GM21723 (cell line): ENCODE measurements around the gene PWWP2B.
A peak's percentile ranks its signal among the peaks of the same experiment; 100 is the strongest.

Experiments
- ATAC-seq: cut with Tn5 transposase; IDR thresholded peaks from one replicate; pipeline ENCODE4 v1.9.1; 2021; ENCODE audit warnings: mild to moderate bottlenecking, moderate library complexity; ENCODE audit not compliant: unreplicated experiment

The PWWP2B gene

GRCh38 chr10:132416566-132417256, 19.7 kb downstream of the PWWP2B start:
- no peak for ATAC-seq

- no peak for ATAC-seq
These were observed 20.4 kb downstream of the PWWP2B start for GRCh38 chr10:132417257-132417910.

- no peak for ATAC-seq
These were observed 21.0 kb downstream of the PWWP2B start for GRCh38 chr10:132417957-132418441.

GRCh38 chr10:132418527-132419416, 21.8 kb downstream of the PWWP2B start:
- ATAC-seq: no peak

- ATAC-seq: no peak
These were observed 22.8 kb downstream of the PWWP2B start for GRCh38 chr10:132419538-132420468.

- ATAC-seq: no peak
These were observed 23.5 kb downstream of the PWWP2B start for GRCh38 chr10:132420469-132420980.

GRCh38 chr10:132420981-132421846, 24.2 kb downstream of the PWWP2B start:
- peak; percentile 51 for ATAC-seq

GRCh38 chr10:132421847-132422751, 25.1 kb downstream of the PWWP2B start:
- ATAC-seq: peak; percentile 51

GRCh38 chr10:132422903-132423825, 26.2 kb downstream of the PWWP2B start:
- ATAC-seq: peak; percentile 31

- ATAC-seq: no peak
These were observed 27.2 kb downstream of the PWWP2B start for GRCh38 chr10:132423966-132424861.

GRCh38 chr10:132425029-132425756, 28.2 kb downstream of the PWWP2B start:
- ATAC-seq: no peak

- ATAC-seq: no peak
These were observed 28.8 kb downstream of the PWWP2B start for GRCh38 chr10:132425757-132426155.

GRCh38 chr10:132427006-132427771, 30.2 kb downstream of the PWWP2B start:
- ATAC-seq: no peak

- no peak for ATAC-seq
These were observed 31.0 kb downstream of the PWWP2B start for GRCh38 chr10:132427939-132428367.
